GM19372 (cell line): ENCODE results near the gene SCUBE1.

ENCODE experiments used
- ATAC-seq: cut with Tn5 transposase; IDR thresholded peaks from one replicate; pipeline ENCODE4 v1.9.1; 2021; ENCODE audit warnings: mild to moderate bottlenecking, low read depth, moderate library complexity; ENCODE audit not compliant: unreplicated experiment

Gene SCUBE1

GRCh38 chr22:43227239-43227630, 115.9 kb downstream of the SCUBE1 start:
- no peak for ATAC-seq

GRCh38 chr22:43226377-43227238, 116.6 kb downstream of the SCUBE1 start:
- ATAC-seq, result no peak

GRCh38 chr22:43225609-43226008, 117.6 kb downstream of the SCUBE1 start:
- ATAC-seq, result no peak

GRCh38 chr22:43222987-43223386, 120.2 kb downstream of the SCUBE1 start:
- no peak for ATAC-seq

GRCh38 chr22:43222262-43222661, 120.9 kb downstream of the SCUBE1 start:
- no peak for ATAC-seq

GRCh38 chr22:43220625-43221380, 122.4 kb downstream of the SCUBE1 start:
- no peak for ATAC-seq

GRCh38 chr22:43218786-43219185, 124.4 kb downstream of the SCUBE1 start:
- ATAC-seq, result no peak

GRCh38 chr22:43217285-43218030, 125.7 kb downstream of the SCUBE1 start:
- ATAC-seq, result no peak

GRCh38 chr22:43216738-43217137, 126.4 kb downstream of the SCUBE1 start:
- no peak for ATAC-seq

- no peak for ATAC-seq
These were observed 129.2 kb downstream of the SCUBE1 start for GRCh38 chr22:43213962-43214361.

GRCh38 chr22:43213051-43213450, 130.1 kb downstream of the SCUBE1 start:
- no peak for ATAC-seq

GRCh38 chr22:43212434-43212952, 130.7 kb downstream of the SCUBE1 start:
- no peak for ATAC-seq

- ATAC-seq, result no peak
These were observed 131.2 kb downstream of the SCUBE1 start for GRCh38 chr22:43211941-43212433.

- ATAC-seq, result no peak
These were observed 132.3 kb downstream of the SCUBE1 start for GRCh38 chr22:43210631-43211515.

- no peak for ATAC-seq
These were observed 133.2 kb downstream of the SCUBE1 start for GRCh38 chr22:43209971-43210370.

GRCh38 chr22:43209523-43209890, 133.7 kb downstream of the SCUBE1 start:
- ATAC-seq, result no peak

GRCh38 chr22:43208703-43209522, 134.3 kb downstream of the SCUBE1 start:
- ATAC-seq, result no peak

- no peak for ATAC-seq
These were observed 135.1 kb downstream of the SCUBE1 start for GRCh38 chr22:43207849-43208702.
